SK-N-MC (cell line): Measurements from ENCODE around the gene TOR1AIP1.

Experiments
- EZH2 ChIP-seq: fragments of 200-600 bp; sonication (generic); IDR thresholded peaks from one replicate; pipeline ENCODE4 v1.6.1; 2017; ENCODE audit warnings: antibody characterized with exemption
- FOXP2 ChIP-seq: optimal IDR thresholded peaks from 2 replicates; pipeline ENCODE3; 2011; ENCODE audit warnings: mild to moderate bottlenecking, moderate library complexity; ENCODE audit not compliant: insufficient read depth; ENCODE audit errors: extremely low read length, control extremely low read depth
- POLR2AphosphoS5 ChIP-seq: IDR thresholded peaks from 2 replicates; pipeline ENCODE4 v1.6.1; 2012; ENCODE audit warnings: mild to moderate bottlenecking, low read depth, low read length, borderline replicate concordance

GRCh38 chr1:179955287-179955680 is 73.2 kb downstream of the TOR1AIP1 start:
- no peak for TF ChIP-seq EZH2
- TF ChIP-seq POLR2AphosphoS5 = no peak
- no peak for TF ChIP-seq FOXP2
